ENCODE measurements around the gene APRT. TPM values are rescaled to one million over a fixed set of nuclear protein-coding genes. Genes with fewer than 3 reads are reported as not detected.

The APRT gene
- total RNA-seq, 2 donors from 2014 or later = 165 to 211 TPM

DNA sequence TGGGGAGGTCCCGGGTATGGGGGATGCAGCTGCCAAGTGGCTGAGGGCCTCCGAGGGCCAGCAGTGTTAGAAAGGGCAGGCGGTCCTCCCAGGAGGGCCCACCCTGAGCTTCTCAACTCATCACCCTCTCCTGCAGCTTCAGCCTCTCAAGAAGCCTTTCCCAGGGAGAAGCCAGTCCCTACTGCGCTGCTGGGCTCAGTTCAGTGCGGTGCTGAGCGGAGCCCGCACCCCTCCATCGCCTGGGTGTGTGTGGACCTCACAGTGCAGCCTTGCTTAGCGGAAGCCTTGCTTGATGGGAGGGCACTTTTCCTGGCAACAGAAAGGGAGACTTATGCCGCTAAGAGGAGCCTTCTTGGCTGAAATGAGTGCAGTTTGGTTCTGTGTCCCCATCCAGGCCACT, 3.5 kb upstream of the APRT start:
- H3K4me3 ChIP-seq = no peak overlapping the region
- no peaks in the 10 kb centered on the region for H3K27me3 ChIP-seq (replicated peaks; ENCODE audit: insufficient read depth)
- no peak overlapping the region for H3K27ac ChIP-seq
- no peaks in the 10 kb centered on the region for H3K36me3 ChIP-seq
- TF ChIP-seq, protein P1, sequence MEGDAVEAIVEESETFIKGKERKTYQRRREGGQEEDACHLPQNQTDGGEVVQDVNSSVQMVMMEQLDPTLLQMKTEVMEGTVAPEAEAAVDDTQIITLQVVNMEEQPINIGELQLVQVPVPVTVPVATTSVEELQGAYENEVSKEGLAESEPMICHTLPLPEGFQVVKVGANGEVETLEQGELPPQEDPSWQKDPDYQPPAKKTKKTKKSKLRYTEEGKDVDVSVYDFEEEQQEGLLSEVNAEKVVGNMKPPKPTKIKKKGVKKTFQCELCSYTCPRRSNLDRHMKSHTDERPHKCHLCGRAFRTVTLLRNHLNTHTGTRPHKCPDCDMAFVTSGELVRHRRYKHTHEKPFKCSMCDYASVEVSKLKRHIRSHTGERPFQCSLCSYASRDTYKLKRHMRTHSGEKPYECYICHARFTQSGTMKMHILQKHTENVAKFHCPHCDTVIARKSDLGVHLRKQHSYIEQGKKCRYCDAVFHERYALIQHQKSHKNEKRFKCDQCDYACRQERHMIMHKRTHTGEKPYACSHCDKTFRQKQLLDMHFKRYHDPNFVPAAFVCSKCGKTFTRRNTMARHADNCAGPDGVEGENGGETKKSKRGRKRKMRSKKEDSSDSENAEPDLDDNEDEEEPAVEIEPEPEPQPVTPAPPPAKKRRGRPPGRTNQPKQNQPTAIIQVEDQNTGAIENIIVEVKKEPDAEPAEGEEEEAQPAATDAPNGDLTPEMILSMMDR (IDR thresholded peaks at IDR 0.05) = no peak
- TF ChIP-seq POLR2A (IDR thresholded peaks at IDR 0.05) (no peak), POLR2AphosphoS5 (IDR thresholded peaks at IDR 0.05) (no peak)
- no peak for DNase-seq (ENCODE audit: low spot score)
- H3K4me1 ChIP-seq (replicated peaks) = peaks cover 7% of the 10 kb centered on the region
- 89% methylated on average over 10 of the region's 10 CpGs for WGBS
- H3K9me3 ChIP-seq = no peaks in the 10 kb centered on the region
- intact Hi-C loops (cut with DNase I) = no loop called here

DNA sequence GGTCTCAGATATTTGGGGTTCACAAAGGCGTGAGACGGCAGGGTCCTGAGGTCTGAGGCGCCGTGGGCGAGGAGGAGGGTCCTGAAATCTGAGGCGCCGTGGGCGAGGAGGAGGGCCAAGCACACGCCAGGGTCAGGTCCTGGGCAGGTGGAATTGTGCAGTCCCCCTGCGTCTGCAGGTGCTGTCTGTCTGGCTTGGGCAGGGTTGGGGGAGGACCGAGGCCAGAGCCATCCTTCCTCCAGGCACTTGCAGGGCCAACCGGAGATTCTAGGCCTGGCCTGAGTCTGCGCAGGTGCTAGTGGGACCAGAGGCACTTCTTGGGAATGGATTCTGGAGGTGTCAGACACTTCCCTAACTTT, 2.4 kb upstream of the APRT start:
- intact Hi-C loops (cut with DNase I) = loop anchor here (5.0 kb wide), 2 partner anchors 403 to 888 kb away; partner anchors contain the start of genes SPATA2L and ZNF778
- Histone ChIP-seq H3K4me3 (no peak overlapping the region), H3K36me3 (no peaks in the 10 kb centered on the region), H3K27me3 (replicated peaks; ENCODE audit: insufficient read depth) (no peaks in the 10 kb centered on the region), H3K27ac (no peak overlapping the region), H3K9me3 (no peaks in the 10 kb centered on the region), H3K4me1 (replicated peaks) (peaks cover 10% of the 10 kb centered on the region)
- no peak for TF ChIP-seq POLR2A (IDR thresholded peaks at IDR 0.05)
- TF ChIP-seq, protein P1 (IDR thresholded peaks at IDR 0.05) = no peak
- no peak for TF ChIP-seq POLR2AphosphoS5 (IDR thresholded peaks at IDR 0.05)
- 89% methylated on average over 13 of the region's 13 CpGs for WGBS
- no peak for DNase-seq (ENCODE audit: low spot score)

DNA sequence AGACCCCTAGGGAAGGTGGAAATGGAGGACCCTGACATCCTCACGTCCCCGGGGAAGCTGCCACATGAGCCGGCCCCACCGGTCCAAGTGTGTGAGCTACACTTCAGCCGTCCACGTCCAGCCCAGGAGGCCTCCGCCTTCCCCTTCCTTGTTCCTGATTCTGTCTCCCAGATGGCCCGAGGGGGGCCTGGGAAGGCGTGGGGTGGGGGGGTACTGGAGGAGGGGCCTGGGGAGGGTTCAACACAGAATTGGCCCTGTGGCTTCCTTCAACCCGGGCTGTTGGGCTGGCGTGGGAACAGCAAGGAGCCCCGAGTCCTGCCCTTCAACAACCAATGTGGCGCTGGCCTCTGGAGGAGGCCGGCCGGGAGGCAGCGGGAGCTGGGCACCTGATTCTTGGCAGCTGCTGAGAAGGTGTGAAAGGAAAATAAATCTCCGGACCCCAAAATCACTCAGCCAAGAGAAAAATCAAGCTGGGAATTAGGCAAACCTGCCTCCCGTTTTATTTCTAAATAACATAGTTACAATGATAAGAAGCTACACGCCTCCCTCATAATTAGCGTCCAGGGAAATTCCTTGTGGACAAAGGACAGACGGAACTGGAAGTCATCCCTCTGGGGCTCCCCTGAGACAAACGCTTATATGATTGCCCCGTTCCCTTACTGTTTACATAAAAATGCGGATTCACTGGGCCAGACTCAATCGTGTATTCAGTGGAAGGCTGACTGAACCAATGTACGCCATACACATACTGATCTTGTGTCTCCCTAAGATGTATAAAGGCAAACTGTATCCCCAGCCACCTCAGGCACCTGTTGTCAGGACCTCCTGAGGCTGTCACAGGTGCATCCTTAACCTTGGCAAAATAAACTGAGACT, 1.8 kb upstream of the APRT start:
- DNase-seq (ENCODE audit: low spot score) = no peak
- no peak for TF ChIP-seq POLR2AphosphoS5 (IDR thresholded peaks at IDR 0.05)
- TF ChIP-seq POLR2A (IDR thresholded peaks at IDR 0.05) = no peak
- Histone ChIP-seq H3K9me3 (no peaks in the 10 kb centered on the region), H3K27me3 (replicated peaks; ENCODE audit: insufficient read depth) (no peaks in the 10 kb centered on the region), H3K27ac (peak overlapping the region; percentile 83 to 84), H3K4me1 (replicated peaks) (peaks cover 10% of the 10 kb centered on the region), H3K36me3 (no peaks in the 10 kb centered on the region), H3K4me3 (no peak overlapping the region)
- WGBS = 61% methylated on average over 26 of the region's 26 CpGs
- intact Hi-C loops (cut with DNase I) = loop anchor here (2.0 to 5.0 kb wide), 3 partner anchors 43 to 889 kb away; partner anchors contain the start of genes GALNS, SPATA2L, TRAPPC2L and ZNF778

DNA sequence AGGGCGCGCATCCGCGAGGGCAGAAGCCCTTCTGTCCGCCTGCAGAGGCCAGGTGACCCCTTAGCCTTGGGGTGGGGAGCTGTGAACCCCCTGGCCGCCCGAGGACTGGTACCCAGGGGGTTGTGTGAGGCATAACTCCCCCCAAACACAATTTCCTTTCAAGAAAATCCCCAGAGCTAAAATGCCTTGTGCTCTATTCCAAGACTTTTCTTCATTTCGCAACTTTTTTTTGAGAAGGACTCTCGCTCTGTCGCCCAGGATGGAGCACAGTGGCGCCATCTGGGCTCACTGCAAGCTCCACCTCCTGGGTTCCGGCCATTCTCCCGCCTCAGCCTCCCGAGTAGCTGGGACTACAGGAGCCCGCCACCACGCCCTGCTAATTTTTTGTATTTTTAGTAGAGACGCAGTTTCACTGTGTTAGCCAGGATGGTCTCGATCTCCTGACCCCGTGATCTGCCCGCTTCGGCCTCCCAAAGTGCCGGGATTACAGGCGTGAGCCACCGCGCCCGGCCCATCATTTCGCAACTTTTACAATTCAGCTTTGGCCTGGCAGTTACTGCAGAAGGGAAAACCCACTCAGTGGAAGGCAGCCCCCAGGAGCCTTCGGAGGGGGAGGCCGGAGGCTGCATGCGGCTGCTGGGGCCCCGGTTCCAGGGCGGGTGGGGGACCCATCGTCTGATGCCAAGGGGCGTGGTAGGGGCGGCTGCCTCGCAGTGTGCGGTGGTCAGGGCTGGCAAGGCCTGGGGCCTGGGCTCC, 963 bp upstream of the APRT start:
- no peaks in the 10 kb centered on the region for H3K9me3 ChIP-seq
- DNase-seq (ENCODE audit: low spot score) = no peak
- H3K4me1 ChIP-seq (replicated peaks) = peaks cover 10% of the 10 kb centered on the region
- TF ChIP-seq, protein P1 (IDR thresholded peaks at IDR 0.05) = no peak
- TF ChIP-seq POLR2AphosphoS5 (IDR thresholded peaks at IDR 0.05) = no peak
- no peak for TF ChIP-seq POLR2A (IDR thresholded peaks at IDR 0.05)
- no peaks in the 10 kb centered on the region for H3K27me3 ChIP-seq (replicated peaks; ENCODE audit: insufficient read depth)
- H3K36me3 ChIP-seq = no peaks in the 10 kb centered on the region
- WGBS = 48% methylated on average over 37 of the region's 37 CpGs
- intact Hi-C loops (cut with DNase I) = loop anchor here (2.0 to 5.0 kb wide), 3 partner anchors 44 to 890 kb away; partner anchors contain the start of genes GALNS, SPATA2L, TRAPPC2L and ZNF778
- peak overlapping the region; percentile 83 to 84 for H3K27ac ChIP-seq
- H3K4me3 ChIP-seq = peak overlapping the region; percentile 60 to 62

Data from prostate gland (tissue), 2 donors.